Dendritic cell treated with granulocyte-macrophage colony-stimulating factor and Interleukin-4, amounts not matched to agents 40 ng/mL and 50 ng/mL, for 4 days (primary cell): Measurements from ENCODE around the gene PRKCA.
"Not testable (repeated sequence)": the region's sequence is repeated elsewhere in the genome, so short reads cannot be mapped to it uniquely, and the experiment has no call there.

Experiments
- H3K27ac Mint-ChIP-seq: one replicate; pipeline ENCODE4 v1.8.0; 2022; ENCODE audit warnings: mild to moderate bottlenecking, mixed read lengths
- H3K27me3 Mint-ChIP-seq: one replicate; pipeline ENCODE4 v1.8.0; 2022; ENCODE audit warnings: mild to moderate bottlenecking, mixed read lengths
- H3K36me3 Mint-ChIP-seq: one replicate; pipeline ENCODE4 v1.8.0; 2022; ENCODE audit warnings: low read depth, mixed read lengths
- H3K4me1 Mint-ChIP-seq: one replicate; pipeline ENCODE4 v1.8.0; 2022; ENCODE audit warnings: low read depth, mixed read lengths
- H3K4me3 Mint-ChIP-seq: one replicate; pipeline ENCODE4 v1.8.0; 2022; ENCODE audit warnings: mild to moderate bottlenecking, moderate library complexity, mixed read lengths
- H3K9me3 Mint-ChIP-seq: one replicate; pipeline ENCODE4 v1.8.0; 2022; ENCODE audit warnings: mixed read lengths
- intact Hi-C: fragments of 100-400 bp; cut with micrococcal nuclease; formaldehyde crosslinking; loops from one replicate; pipeline ENCODE4 v1.15.0; 2022

The PRKCA gene

DNA sequence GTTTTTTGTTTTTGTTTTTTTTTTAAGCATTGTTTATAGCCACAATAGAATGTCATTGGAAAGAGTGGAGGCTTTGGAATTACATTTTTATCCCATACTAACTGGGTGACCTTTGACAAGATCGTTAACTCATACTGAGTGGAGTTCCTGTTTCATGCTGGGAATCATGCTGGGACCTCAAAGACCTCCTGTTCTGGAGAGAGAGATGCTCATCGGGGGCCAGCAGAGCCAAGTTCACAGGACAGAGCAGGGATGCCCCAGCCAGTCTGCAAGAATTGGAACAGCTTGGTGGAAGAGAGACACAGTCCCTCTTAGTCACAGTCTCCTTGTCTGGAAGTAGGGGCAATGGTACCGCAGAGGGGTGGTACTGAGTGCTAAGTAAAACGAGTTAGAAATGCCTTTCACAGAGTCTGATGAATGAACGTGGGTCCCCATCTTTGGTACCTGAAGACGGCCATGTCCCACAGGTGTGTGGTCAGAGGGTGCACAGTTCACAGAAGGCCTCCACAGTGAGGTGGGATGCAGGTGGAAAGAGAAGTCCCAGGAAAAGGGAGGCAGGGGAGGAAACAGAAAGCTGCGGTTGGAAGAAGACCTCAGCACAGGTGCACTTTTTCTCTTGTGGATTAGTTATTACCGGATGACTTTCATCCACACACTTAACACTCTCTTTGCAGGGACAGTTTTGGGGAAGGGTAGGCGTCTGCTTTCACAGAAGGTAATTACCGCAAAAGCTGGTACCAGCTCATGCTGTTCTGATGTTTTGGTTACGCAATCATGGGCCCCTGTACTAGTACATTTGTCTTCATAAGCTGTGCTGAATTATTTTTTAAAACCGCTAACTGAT is 147.8 kb downstream of the PRKCA start:
- Mint-ChIP-seq H3K27ac (no peak overlapping the region), H3K36me3 (peaks cover 11% of the 10 kb centered on the region), H3K4me1 (peaks cover 47% of the 10 kb centered on the region), H3K4me3 (no peak overlapping the region), H3K27me3 (no peaks in the 10 kb centered on the region), H3K9me3 (peaks cover under 1% of the 10 kb centered on the region)
- intact Hi-C loops, result no loop called here

- Mint-ChIP-seq H3K4me1 (peaks cover 51% of the 10 kb centered on the region), H3K27ac (no peak overlapping the region), H3K9me3 (no peaks in the 10 kb centered on the region), H3K27me3 (no peaks in the 10 kb centered on the region), H3K4me3 (no peak overlapping the region), H3K36me3 (peaks cover 11% of the 10 kb centered on the region)
- intact Hi-C loops, result no loop called here
Observed at GRCh38 chr17:66450852-66451158, 148.4 kb downstream of the PRKCA start.

GRCh38 chr17:66451188-66452149 is 149.1 kb downstream of the PRKCA start:
- intact Hi-C loops, result no loop called here
- Mint-ChIP-seq H3K27me3 (no peaks in the 10 kb centered on the region), H3K27ac (peak overlapping the region; percentile 70), H3K9me3 (peaks cover 2% of the 10 kb centered on the region), H3K4me1 (peaks cover 51% of the 10 kb centered on the region), H3K36me3 (peaks cover 5% of the 10 kb centered on the region), H3K4me3 (no peak overlapping the region)

DNA sequence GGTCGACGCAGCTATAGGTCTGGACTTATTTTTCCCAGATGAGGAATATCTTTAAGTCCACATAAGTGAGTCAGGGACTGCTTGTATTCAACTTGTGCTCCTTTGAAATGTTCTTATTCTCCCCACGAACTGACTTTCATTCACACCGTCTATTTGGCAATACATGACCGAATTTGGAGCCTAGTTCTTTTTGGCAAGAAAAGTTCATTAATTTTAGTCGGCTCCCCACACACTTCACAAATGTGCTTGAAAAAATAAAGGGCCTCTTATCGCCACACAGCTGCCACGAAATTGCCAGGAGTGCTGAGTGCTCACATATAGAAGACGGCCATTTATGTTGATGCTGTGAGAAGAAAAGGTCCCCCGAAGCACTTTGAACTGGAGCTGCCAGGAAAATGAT is 152.6 kb downstream of the PRKCA start:
- Mint-ChIP-seq H3K4me3 (no peak overlapping the region), H3K36me3 (peaks cover 15% of the 10 kb centered on the region), H3K27me3 (no peaks in the 10 kb centered on the region), H3K9me3 (peaks cover 17% of the 10 kb centered on the region), H3K27ac (no peak overlapping the region), H3K4me1 (peaks cover 57% of the 10 kb centered on the region)
- intact Hi-C loops, result no loop called here

DNA sequence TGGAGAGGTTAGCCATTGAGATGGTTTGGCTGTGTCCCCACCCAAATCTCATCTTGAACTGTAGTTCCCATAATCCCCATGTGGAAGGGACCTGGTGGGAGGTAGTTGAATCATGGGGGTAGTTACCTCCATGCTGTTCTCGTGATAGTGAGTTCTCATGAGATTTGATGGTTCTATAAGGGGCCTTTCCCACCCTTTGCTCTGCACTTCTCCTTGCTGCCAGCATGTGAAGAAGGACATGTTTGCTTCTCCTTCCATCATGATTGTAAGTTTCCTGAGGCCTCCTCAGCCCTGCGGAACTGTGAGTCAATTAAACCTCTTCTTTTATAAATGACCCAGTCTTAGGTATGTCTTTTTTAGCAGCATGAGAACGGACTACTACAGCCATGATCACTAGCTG is 155.1 kb downstream of the PRKCA start:
- H3K27ac Mint-ChIP-seq, H3K4me3 Mint-ChIP-seq, H3K27me3 Mint-ChIP-seq, intact Hi-C loops: not testable (repeated sequence)
- peaks cover 17% of the 10 kb centered on the region for H3K9me3 Mint-ChIP-seq
- peaks cover 59% of the 10 kb centered on the region for H3K4me1 Mint-ChIP-seq
- H3K36me3 Mint-ChIP-seq, result peaks cover 15% of the 10 kb centered on the region

DNA sequence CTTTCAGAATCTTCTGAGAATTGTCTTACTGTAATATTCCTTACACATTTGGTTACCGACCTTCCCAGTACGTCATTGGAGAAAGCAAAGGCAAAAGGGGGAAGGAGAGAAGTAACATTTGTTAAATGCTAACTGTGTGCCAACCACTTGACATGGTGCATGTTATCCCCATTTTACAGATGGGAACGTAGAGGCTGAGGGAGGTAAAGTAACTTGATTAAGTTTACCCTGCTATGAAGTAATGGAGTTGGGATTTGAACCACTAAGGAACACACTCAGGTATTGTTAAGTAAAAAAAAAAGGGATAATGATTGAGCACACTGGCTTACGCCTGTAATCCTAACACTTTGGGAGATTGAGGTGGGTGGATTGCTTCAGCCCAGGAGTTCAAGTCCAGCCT is 156.4 kb downstream of the PRKCA start:
- H3K27ac Mint-ChIP-seq, result no peak overlapping the region
- peaks cover 15% of the 10 kb centered on the region for H3K36me3 Mint-ChIP-seq
- peaks cover 17% of the 10 kb centered on the region for H3K9me3 Mint-ChIP-seq
- intact Hi-C loops, result no loop called here
- no peak overlapping the region for H3K4me3 Mint-ChIP-seq
- H3K4me1 Mint-ChIP-seq, result peaks cover 63% of the 10 kb centered on the region
- H3K27me3 Mint-ChIP-seq, result no peaks in the 10 kb centered on the region

DNA sequence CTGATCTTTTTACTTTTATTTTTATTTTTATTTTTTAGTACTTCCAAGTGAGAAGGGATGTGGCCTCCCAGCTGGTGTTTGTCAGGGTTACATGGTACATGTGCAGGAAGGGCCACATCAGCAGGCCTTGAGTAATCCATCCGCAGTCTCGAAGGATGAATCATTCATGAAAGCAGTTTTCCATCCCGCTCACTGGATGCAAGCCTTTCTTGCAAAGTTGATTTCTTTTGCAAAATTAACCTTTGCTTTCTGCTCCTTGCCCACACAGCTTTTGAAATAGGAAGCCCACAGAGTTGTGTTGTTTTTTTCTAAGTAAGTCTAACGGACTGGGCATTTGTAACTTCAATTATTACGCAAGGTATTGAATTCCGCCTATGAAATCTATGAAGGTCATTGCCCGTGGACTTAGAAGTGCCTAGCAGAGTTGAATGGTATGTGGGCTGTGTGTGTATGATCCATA is 157.4 kb downstream of the PRKCA start:
- Mint-ChIP-seq H3K9me3 (peaks cover 17% of the 10 kb centered on the region), H3K4me3 (no peak overlapping the region), H3K27me3 (no peaks in the 10 kb centered on the region), H3K27ac (no peak overlapping the region), H3K36me3 (peaks cover 15% of the 10 kb centered on the region), H3K4me1 (peaks cover 66% of the 10 kb centered on the region)
- intact Hi-C loops, result no loop called here

- peaks cover 17% of the 10 kb centered on the region for H3K9me3 Mint-ChIP-seq
- intact Hi-C loops, result no loop called here
Observed at GRCh38 chr17:66460558-66460957, 158.1 kb downstream of the PRKCA start.

GRCh38 chr17:66461343-66461995 is 159.1 kb downstream of the PRKCA start:
- Mint-ChIP-seq H3K4me1 (peaks cover 68% of the 10 kb centered on the region), H3K4me3 (no peak overlapping the region), H3K27ac (peak overlapping the region; percentile 39), H3K9me3 (peaks cover 15% of the 10 kb centered on the region), H3K36me3 (peaks cover 15% of the 10 kb centered on the region), H3K27me3 (no peaks in the 10 kb centered on the region)
- intact Hi-C loops, result no loop called here

More at GRCh38 chr17:66460558-66460957, 158.1 kb downstream of the PRKCA start:
- no peak overlapping the region for H3K27ac Mint-ChIP-seq
- no peak overlapping the region for H3K4me3 Mint-ChIP-seq
- no peaks in the 10 kb centered on the region for H3K27me3 Mint-ChIP-seq
- H3K36me3 Mint-ChIP-seq, result peaks cover 15% of the 10 kb centered on the region
- H3K4me1 Mint-ChIP-seq, result peaks cover 68% of the 10 kb centered on the region

DNA sequence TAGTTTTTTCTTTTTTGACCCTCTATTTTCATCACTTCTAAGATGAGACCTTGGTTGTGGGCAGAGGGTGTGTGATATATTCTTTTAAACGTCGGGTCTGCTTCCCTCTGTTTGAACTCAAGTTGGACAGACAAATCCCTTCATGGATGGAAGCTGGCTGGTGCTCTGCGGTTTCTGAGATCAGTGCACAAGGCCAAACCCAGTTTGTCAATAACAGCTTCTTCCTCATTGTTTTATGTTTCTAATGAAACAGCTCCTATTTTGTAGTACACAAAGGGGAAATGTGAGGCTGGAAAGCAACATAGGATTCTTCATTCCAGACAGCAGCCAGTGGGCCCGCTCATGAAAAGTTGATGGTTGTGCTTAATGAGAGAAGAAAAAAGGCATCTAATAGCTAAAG is 159.6 kb downstream of the PRKCA start:
- Mint-ChIP-seq H3K36me3 (peaks cover 9% of the 10 kb centered on the region), H3K4me3 (no peak overlapping the region), H3K4me1 (peaks cover 69% of the 10 kb centered on the region), H3K27me3 (no peaks in the 10 kb centered on the region), H3K27ac (peak overlapping the region; percentile 39), H3K9me3 (peaks cover 10% of the 10 kb centered on the region)
- intact Hi-C loops, result no loop called here

DNA sequence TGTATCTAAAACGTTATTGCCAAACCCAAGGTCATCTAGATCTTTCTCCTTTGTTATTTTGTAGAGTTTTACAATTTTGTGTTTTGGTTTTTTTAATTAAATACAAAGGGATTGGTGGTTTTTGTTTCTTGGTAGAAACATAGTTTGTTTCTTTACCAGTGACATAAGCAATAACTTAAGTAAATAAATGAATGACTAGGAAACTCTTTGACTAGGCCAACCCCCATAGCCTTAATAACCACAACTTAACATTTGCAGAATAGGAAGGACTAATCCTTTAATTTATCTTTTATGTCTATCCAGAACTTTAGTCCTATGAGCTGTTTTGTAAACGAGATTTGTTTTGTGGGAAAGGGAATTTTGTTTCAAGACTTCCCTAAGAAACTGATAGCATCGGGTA is 162.5 kb downstream of the PRKCA start:
- no peaks in the 10 kb centered on the region for H3K27me3 Mint-ChIP-seq
- no peak overlapping the region for H3K4me3 Mint-ChIP-seq
- H3K9me3 Mint-ChIP-seq, result no peaks in the 10 kb centered on the region
- no peak overlapping the region for H3K27ac Mint-ChIP-seq
- H3K4me1 Mint-ChIP-seq, result peaks cover 77% of the 10 kb centered on the region
- intact Hi-C loops, result loop anchor here (5.0 kb wide), 1 partner anchor 33 kb away; no protein-coding TSS in a partner anchor
- no peaks in the 10 kb centered on the region for H3K36me3 Mint-ChIP-seq

DNA sequence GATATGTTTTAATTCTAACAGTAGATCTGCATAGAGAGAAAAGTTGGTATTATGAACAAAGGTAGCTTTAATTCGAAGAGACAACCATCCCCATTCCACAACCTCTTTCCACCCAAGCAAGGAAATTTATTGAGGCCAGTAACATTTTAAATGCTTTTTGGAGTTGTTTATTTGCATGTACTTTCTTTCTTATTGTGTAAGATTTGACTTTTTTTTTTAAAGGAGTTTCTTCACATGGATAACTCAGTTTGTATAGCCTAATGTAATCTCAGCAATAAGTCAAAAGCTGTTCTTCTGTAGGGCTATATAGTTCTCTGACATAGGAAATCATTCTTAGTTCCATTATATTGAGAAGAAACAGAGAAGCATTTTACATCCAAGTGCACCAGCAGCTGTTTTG is 163.3 kb downstream of the PRKCA start:
- no peak overlapping the region for H3K4me3 Mint-ChIP-seq
- no peaks in the 10 kb centered on the region for H3K36me3 Mint-ChIP-seq
- H3K4me1 Mint-ChIP-seq, result peaks cover 74% of the 10 kb centered on the region
- intact Hi-C loops, result loop anchor here (5.0 kb wide), 1 partner anchor 33 kb away; no protein-coding TSS in a partner anchor
- no peaks in the 10 kb centered on the region for H3K9me3 Mint-ChIP-seq
- H3K27ac Mint-ChIP-seq, result no peak overlapping the region
- no peaks in the 10 kb centered on the region for H3K27me3 Mint-ChIP-seq

GRCh38 chr17:66466106-66466820 is 163.8 kb downstream of the PRKCA start:
- intact Hi-C loops, result loop anchor here (5.0 kb wide), 1 partner anchor 34 kb away; no protein-coding TSS in a partner anchor
- H3K4me1 Mint-ChIP-seq, result peaks cover 73% of the 10 kb centered on the region
- H3K27ac Mint-ChIP-seq, result peak overlapping the region; percentile 25
- no peaks in the 10 kb centered on the region for H3K9me3 Mint-ChIP-seq
- no peak overlapping the region for H3K4me3 Mint-ChIP-seq
- H3K27me3 Mint-ChIP-seq, result no peaks in the 10 kb centered on the region
- no peaks in the 10 kb centered on the region for H3K36me3 Mint-ChIP-seq
